Ectodermal cell (in vitro differentiated cells): ENCODE data around the gene SNX18. TPM values are rescaled to one million over a fixed set of nuclear protein-coding genes. Genes with fewer than 3 reads are reported as not detected.
"Not testable (repeated sequence)": the region's sequence is repeated elsewhere in the genome, so short reads cannot be mapped to it uniquely, and the experiment has no call there.

Experiments used
- H3K27ac ChIP-seq: 2 replicates; pipeline ENCODE4 v1.7.0; 2013; ENCODE audit warnings: mild to moderate bottlenecking, low read depth, low read length; ENCODE audit not compliant: insufficient read depth, poor library complexity, severe bottlenecking
- H3K27me3 ChIP-seq: 2 replicates; pipeline ENCODE4 v1.7.0; 2013; ENCODE audit warnings: mild to moderate bottlenecking, low read length; ENCODE audit not compliant: insufficient read depth, control insufficient read depth, poor library complexity, severe bottlenecking
- H3K36me3 ChIP-seq: one replicate; pipeline ENCODE4 v1.7.0; 2013; ENCODE audit warnings: low read length; ENCODE audit not compliant: control insufficient read depth, insufficient read depth
- H3K4me1 ChIP-seq: one replicate; pipeline ENCODE4 v1.7.0; 2013; ENCODE audit warnings: low read length; ENCODE audit not compliant: control insufficient read depth, insufficient read depth
- H3K4me3 ChIP-seq: 2 replicates; pipeline ENCODE4 v1.7.0; 2013; ENCODE audit warnings: low read depth, low read length, control low read depth; ENCODE audit not compliant: insufficient read depth
- H3K9me3 ChIP-seq: 2 replicates; pipeline ENCODE4 v1.7.0; 2013; ENCODE audit warnings: mild to moderate bottlenecking, low read length, moderate library complexity; ENCODE audit not compliant: control insufficient read depth
- WGBS, 2 experiments: methylation state at CpG; one replicate each; pipeline ENCODE4 v1.1.7; 2013; ENCODE audit warnings: missing lambda C conversion rate in 2 of 2; 5-methylcytosine and 5-hydroxymethylcytosine counted together
- polyA plus RNA-seq, 4 experiments: library from polyadenylated mRNA; stranded (reverse); fragments of 50-300 nt; gene quantifications; one replicate each; pipeline ENCODE4 v1.2.3, GENCODE V29; 2013

SNX18 gene
- 15.6 TPM for polyA plus RNA-seq (2013, experiment 1 of 4)
- polyA plus RNA-seq (2013, experiment 2 of 4), result 17.2 TPM
- polyA plus RNA-seq (2013, experiment 3 of 4), result 12.7 TPM
- 13.1 TPM for polyA plus RNA-seq (2013, experiment 4 of 4)

DNA sequence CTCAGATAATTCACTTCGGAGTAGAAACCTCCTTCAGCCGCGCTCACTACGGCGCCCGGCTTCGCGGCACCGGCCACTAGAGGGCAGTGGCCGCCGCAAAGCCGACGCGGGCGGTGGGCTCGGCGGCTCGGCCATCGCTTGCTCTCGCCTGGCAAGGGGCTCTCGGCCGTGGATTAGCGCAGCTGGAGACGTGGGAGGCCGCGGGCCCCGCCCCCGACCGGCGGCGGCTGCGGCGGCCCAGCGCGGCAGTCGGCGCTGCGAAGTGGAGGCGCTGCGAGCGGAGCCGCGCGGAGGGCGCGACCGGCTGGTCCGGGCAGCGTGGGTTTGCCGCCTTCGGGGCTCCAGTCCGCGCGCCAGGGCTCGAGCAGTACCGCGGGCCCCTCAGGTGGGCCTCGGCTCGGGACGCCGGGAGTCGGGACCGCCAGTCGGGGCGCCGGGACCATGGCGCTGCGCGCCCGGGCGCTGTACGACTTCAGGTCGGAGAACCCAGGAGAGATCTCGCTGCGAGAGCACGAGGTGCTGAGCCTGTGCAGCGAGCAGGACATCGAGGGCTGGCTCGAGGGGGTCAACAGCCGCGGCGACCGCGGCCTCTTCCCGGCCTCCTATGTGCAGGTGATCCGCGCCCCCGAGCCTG, at the start of gene SNX18:
Gene SNX18 (plus strand): TSS at position 248 of the 634 bp plus-strand sequence. CDS start 194 bp downstream, at position 442.
- Histone ChIP-seq H3K27me3 (peaks cover 6% of the 10 kb centered on the region), H3K4me1 (peaks cover 25% of the 10 kb centered on the region), H3K36me3 (peaks cover 5% of the 10 kb centered on the region), H3K9me3 (no peaks in the 10 kb centered on the region), H3K4me3 (peak within 1 kb of the TSS; percentile 78), H3K27ac (no peak within 1 kb of the TSS)
- 0% methylated on average over 88 of the region's 88 CpGs for WGBS, 2 experiments

DNA sequence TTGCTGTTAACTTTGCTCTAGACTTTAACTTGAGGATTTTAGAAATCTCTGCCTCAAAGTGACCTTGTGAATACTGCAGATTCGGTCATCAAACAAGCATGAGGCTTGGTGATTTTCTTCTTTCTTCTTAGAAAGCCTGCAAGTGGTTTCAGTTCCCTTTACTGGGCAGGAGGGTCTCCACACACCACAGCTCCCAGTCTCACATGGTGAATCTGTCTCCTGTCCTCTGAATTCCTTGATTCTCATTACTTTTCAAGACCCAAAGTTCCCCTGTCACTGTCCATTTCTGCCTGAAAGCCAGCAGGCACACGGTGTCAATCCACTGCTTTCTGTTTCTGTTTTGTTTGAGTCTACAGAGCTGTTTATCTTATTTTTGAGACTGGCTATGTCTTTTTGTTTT, 47.9 kb upstream of the SNX18 start:
- WGBS, 2 experiments, result 88% methylated on average over 2 of the region's 2 CpGs
- H3K27me3 ChIP-seq, result no peaks in the 10 kb centered on the region
- no peaks in the 10 kb centered on the region for H3K9me3 ChIP-seq
- no peak overlapping the region for H3K27ac ChIP-seq
- H3K36me3 ChIP-seq, result no peaks in the 10 kb centered on the region
- H3K4me1 ChIP-seq, result no peaks in the 10 kb centered on the region
- no peak overlapping the region for H3K4me3 ChIP-seq

DNA sequence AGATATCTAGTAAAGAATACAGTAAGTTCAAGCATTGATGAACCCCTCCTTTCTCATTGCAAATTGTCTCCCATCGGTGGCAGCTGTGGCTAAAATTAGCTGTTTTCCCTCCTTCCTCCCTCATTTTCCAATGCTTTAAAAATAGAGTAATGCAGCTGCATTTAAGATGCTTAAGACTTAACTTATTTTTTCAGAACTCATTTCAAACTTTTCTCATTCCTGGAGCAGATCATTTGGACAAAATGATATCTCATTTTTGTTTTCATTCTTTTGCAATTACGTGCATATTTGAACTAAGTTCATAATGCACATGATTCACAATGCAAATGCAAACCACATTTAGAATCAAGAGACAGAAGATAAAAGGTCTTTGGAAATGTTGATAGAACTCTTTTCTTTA, 47.4 kb upstream of the SNX18 start:
- Histone ChIP-seq H3K4me3 (no peak overlapping the region), H3K4me1 (no peaks in the 10 kb centered on the region), H3K9me3 (no peaks in the 10 kb centered on the region), H3K36me3 (no peaks in the 10 kb centered on the region), H3K27ac (no peak overlapping the region), H3K27me3 (no peaks in the 10 kb centered on the region)
- WGBS, 2 experiments, result 96% methylated on average over 2 of the region's 2 CpGs

- Histone ChIP-seq H3K4me3 (no peak overlapping the region), H3K27ac (no peak overlapping the region)
These were observed 46.9 kb upstream of the SNX18 start for GRCh38 chr5:54470677-54471076.

DNA sequence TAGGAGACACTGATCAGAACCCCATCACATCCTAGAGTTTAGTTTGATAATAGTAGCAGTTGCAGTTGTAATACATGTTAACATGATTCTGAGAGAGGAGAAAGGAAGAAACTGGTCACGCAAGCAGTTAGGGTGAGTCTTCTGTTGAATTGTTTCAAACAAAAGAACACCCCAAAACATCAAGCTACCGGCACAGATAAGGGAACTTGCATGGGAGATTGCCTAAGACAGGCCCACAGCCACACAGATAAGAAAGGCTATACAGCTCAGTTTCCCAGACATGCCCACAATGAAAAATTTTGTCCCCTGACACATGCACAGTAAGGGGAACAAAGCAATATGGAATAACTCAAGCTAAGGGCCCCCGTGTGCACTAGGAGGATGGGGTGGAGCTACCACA, 46.2 kb upstream of the SNX18 start:
- WGBS, 2 experiments, result 61 to 78% methylated on average over 2 to 3 of the region's 3 CpGs

More at GRCh38 chr5:54470677-54471076, 46.9 kb upstream of the SNX18 start:
- Histone ChIP-seq H3K4me1 (no peaks in the 10 kb centered on the region), H3K27me3 (no peaks in the 10 kb centered on the region), H3K36me3 (no peaks in the 10 kb centered on the region), H3K9me3 (no peaks in the 10 kb centered on the region)
- 83 to 86% methylated on average over 1 of the region's 1 CpG for WGBS, 2 experiments

DNA sequence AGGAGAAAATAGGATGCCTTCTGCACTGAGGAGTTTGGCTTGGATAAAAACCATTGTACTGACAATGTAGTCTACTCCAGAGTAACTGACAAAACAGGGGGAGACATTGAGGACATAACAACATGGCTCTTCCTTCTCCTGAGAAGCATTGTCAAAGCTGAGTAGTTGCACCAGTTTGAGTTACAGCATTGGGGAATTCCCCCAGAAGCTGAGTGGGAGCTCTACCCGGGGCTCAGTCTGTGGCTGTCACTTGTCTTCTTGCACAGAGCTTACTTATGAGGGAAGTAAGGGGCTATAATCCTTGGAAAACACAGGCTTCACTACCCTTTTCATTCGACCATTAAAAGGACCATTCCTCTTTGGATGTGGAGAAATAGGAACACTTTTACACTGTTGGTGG, 40.9 kb upstream of the SNX18 start:
- WGBS, 2 experiments, result 84 to 89% methylated on average over 2 of the region's 2 CpGs
- no peaks in the 10 kb centered on the region for H3K36me3 ChIP-seq

More for the DNA sequence above, 46.2 kb upstream of the SNX18 start:
- H3K27ac ChIP-seq, result no peak overlapping the region
- H3K36me3 ChIP-seq, result no peaks in the 10 kb centered on the region
- H3K9me3 ChIP-seq, result no peaks in the 10 kb centered on the region
- H3K27me3 ChIP-seq, result no peaks in the 10 kb centered on the region
- no peak overlapping the region for H3K4me3 ChIP-seq
- H3K4me1 ChIP-seq, result no peaks in the 10 kb centered on the region

DNA sequence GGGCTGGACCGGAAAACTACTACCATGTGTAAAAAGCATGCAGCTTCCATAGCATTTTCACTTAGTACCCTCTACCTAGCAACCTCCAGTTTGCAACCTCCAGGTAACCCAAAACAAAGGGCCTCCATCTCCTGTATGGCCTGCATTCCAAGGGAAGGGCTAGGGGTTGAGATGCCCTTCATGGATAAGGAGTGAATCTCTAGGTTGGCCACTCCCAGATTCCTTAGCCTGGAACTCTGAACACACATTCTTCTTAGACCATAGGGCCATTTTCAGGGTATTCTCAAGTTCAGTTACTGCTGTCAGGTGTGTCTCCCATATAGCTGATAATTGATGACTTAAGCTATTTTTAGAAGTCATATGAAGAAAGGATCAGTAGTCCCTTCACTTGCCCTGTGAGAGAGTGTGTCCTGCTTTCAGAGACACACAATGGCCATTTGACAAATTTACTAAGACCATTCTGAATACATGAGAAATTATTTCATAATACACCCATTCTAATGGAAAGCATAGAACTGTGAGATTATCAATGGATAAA, 39.5 kb upstream of the SNX18 start:
- H3K36me3 ChIP-seq, result no peaks in the 10 kb centered on the region
- no peaks in the 10 kb centered on the region for H3K9me3 ChIP-seq
- 91 to 94% methylated on average over 1 of the region's 1 CpG for WGBS, 2 experiments

More for the DNA sequence above, 40.9 kb upstream of the SNX18 start:
- H3K4me1 ChIP-seq, result no peaks in the 10 kb centered on the region
- no peak overlapping the region for H3K27ac ChIP-seq
- no peaks in the 10 kb centered on the region for H3K27me3 ChIP-seq
- H3K4me3 ChIP-seq, result no peak overlapping the region
- H3K9me3 ChIP-seq, result no peaks in the 10 kb centered on the region

GRCh38 chr5:54480296-54480695, 37.3 kb upstream of the SNX18 start:
- H3K4me3 ChIP-seq, result no peak overlapping the region
- no peak overlapping the region for H3K27ac ChIP-seq
- H3K4me1 ChIP-seq, result no peaks in the 10 kb centered on the region
- no peaks in the 10 kb centered on the region for H3K9me3 ChIP-seq
- no peaks in the 10 kb centered on the region for H3K36me3 ChIP-seq
- H3K27me3 ChIP-seq, result no peaks in the 10 kb centered on the region

More for the DNA sequence above, 39.5 kb upstream of the SNX18 start:
- Histone ChIP-seq H3K27ac (no peak overlapping the region), H3K4me3 (no peak overlapping the region), H3K4me1 (no peaks in the 10 kb centered on the region), H3K27me3 (no peaks in the 10 kb centered on the region)

DNA sequence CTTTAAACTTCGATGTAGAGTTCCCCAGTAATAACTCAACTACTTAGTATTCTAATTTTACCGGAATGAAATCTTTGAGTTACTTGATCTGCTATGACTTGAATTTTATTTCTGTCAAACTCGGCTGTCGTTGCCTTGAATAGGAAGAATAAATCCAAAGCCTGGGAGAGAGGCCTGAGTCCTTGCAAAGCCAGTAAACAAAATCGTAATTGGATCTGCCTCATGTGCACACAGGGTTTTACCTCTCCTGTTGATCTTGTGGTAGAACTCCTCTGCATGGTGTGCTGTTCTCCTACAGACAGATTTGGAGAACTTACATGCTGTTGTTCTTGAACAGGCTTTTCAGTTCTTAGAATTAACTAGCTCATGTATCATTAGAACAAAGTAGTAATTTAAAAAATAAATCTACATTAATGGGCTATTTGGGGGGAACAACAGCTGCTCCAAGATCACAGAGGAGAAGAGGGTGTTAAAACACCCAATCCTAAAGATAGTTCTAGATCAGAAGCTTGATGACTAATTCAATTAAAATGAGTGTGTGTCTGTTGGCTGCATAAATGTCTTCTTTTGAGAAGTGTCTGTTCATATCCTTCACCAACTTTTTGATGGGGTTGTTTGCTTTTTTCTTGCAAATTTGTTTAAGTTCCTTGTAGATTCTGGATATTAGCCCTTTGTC, 33.2 kb upstream of the SNX18 start:
- Histone ChIP-seq H3K4me1 (no peaks in the 10 kb centered on the region), H3K4me3 (no peak overlapping the region), H3K27me3 (no peaks in the 10 kb centered on the region), H3K9me3 (no peaks in the 10 kb centered on the region), H3K36me3 (no peaks in the 10 kb centered on the region), H3K27ac (no peak overlapping the region)
- WGBS, 2 experiments, result 90 to 92% methylated on average over 5 of the region's 5 CpGs

DNA sequence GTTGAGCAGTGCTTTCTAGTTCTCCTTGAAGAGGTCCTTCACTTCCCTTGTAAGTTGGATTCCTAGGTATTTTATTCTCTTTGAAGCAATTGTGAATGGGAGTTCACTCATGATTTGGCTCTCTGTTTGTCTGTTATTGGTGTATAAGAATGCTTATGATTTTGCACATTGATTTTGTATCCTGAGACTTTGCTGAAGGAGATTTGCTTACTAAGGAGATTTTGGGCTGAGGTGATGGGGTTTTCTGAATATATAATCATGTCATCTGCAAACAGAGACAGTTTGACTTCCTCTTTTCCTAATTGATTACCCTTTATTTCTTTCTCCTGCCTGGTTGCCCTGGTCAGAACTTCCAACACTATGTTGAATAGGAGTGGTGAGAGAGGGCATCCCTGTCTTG, 31.9 kb upstream of the SNX18 start:
- not testable (repeated sequence) for H3K27ac ChIP-seq, H3K4me3 ChIP-seq, H3K9me3 ChIP-seq, H3K36me3 ChIP-seq, H3K4me1 ChIP-seq, H3K27me3 ChIP-seq
